ENCODE data around the gene ZCRB1. TPM values are rescaled to one million over a fixed set of nuclear protein-coding genes. Genes with fewer than 3 reads are reported as not detected.

Gene ZCRB1
- total and polyA plus RNA-seq, 3 donors from 2014 or later: 54.6 to 101 (median 65.8) TPM

- Histone ChIP-seq H3K9me3 (no peaks in the 10 kb centered on the region), H3K27me3 (no peaks in the 10 kb centered on the region), H3K27ac (no peak overlapping the region), H3K4me3 (no peak overlapping the region), H3K4me1 (no peaks in the 10 kb centered on the region), H3K36me3 (ENCODE audit: low read depth, missing control alignments) (no peaks in the 10 kb centered on the region)
- intact Hi-C loops (cut with DNase I; ENCODE audit: low total_unique reads): no loop called here
- TF ChIP-seq POLR2A (IDR thresholded peaks at IDR 0.05): no peak
- TF ChIP-seq CTCF (IDR thresholded peaks at IDR 0.05): peak in 2 of 3 experiments; percentile 17 to 42
- DNase-seq: peak; percentile 19
- WGBS, 2 donors: 82 to 89% methylated on average over 5 of the region's 5 CpGs
These were observed 29.3 kb downstream of the ZCRB1 start for GRCh38 chr12:42296503-42297109.

DNA sequence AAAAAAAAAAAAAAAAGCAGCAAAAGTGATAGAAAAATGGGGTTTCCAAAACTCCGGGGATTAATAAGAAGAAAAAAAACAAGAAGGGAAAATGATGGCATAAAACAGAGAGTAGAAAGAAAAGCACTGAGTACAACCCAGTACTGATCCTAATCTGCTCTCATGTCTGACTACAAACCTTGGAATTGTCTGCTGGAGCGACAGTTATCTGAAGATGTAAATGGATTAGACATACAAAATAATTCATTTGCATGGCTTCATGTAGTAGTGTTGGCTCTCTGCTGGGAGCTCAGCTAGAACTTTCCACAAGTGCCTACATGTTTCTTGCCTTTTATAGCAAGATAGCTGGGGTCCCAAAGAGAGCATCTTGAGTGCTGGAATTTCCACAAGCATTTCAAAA is 34.2 kb downstream of the ZCRB1 start:
- H3K27ac ChIP-seq: no peak overlapping the region
- H3K4me1 ChIP-seq: no peaks in the 10 kb centered on the region
- H3K4me3 ChIP-seq: no peak overlapping the region
- intact Hi-C loops (cut with DNase I; ENCODE audit: low total_unique reads): no loop called here
- no peaks in the 10 kb centered on the region for H3K36me3 ChIP-seq (ENCODE audit: low read depth, missing control alignments)
- WGBS, 2 donors: 81 to 83% methylated on average over 2 of the region's 2 CpGs
- TF ChIP-seq POLR2A (IDR thresholded peaks at IDR 0.05) (no peak), CTCF (IDR thresholded peaks at IDR 0.05) (no peak)
- H3K27me3 ChIP-seq: no peaks in the 10 kb centered on the region
- no peak for DNase-seq
- H3K9me3 ChIP-seq: no peaks in the 10 kb centered on the region

GRCh38 chr12:42288544-42288943 is 37.4 kb downstream of the ZCRB1 start:
- WGBS, 2 donors: 56 to 75% methylated on average over 9 of the region's 9 CpGs
- H3K9me3 ChIP-seq: no peaks in the 10 kb centered on the region
- intact Hi-C loops (cut with DNase I; ENCODE audit: low total_unique reads): no loop called here

DNA sequence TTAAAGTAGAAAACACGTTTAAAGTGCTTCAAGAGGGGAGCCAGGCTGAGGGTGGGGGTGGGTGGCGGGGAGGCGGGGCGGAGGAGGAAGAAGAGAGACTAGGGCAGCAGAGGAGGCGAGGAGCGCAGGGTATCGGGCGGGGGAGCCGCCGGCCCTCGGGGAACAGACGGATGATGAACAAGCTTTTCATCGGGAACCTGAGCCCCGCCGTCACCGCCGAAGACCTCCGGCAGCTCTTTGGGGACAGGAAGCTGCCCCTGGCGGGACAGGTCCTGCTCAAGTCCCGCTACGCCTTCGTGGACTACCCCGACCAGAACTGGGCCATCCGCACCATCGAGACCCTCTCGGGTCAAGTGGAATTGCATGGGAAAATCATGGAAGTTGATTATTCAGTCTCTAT is 39.2 kb downstream of the ZCRB1 start:
- Histone ChIP-seq H3K27ac (no peak overlapping the region), H3K36me3 (ENCODE audit: low read depth, missing control alignments) (no peaks in the 10 kb centered on the region), H3K4me1 (no peaks in the 10 kb centered on the region), H3K4me3 (peak overlapping the region in 1 of 2 donors; percentile 24), H3K9me3 (no peaks in the 10 kb centered on the region), H3K27me3 (no peaks in the 10 kb centered on the region)
- intact Hi-C loops (cut with DNase I; ENCODE audit: low total_unique reads): no loop called here
- TF ChIP-seq POLR2A (IDR thresholded peaks at IDR 0.05) (no peak), CTCF (IDR thresholded peaks at IDR 0.05) (no peak)
- 67 to 73% methylated on average over 22 to 26 of the region's 26 CpGs for WGBS, 2 donors
- no peak for DNase-seq

More at GRCh38 chr12:42288544-42288943, 37.4 kb downstream of the ZCRB1 start:
- no peak overlapping the region for H3K4me3 ChIP-seq
- H3K36me3 ChIP-seq (ENCODE audit: low read depth, missing control alignments): no peaks in the 10 kb centered on the region
- TF ChIP-seq POLR2A (IDR thresholded peaks at IDR 0.05) (no peak), CTCF (IDR thresholded peaks at IDR 0.05) (no peak)
- H3K27me3 ChIP-seq: no peaks in the 10 kb centered on the region
- DNase-seq: no peak
- H3K4me1 ChIP-seq: no peaks in the 10 kb centered on the region
- no peak overlapping the region for H3K27ac ChIP-seq

DNA sequence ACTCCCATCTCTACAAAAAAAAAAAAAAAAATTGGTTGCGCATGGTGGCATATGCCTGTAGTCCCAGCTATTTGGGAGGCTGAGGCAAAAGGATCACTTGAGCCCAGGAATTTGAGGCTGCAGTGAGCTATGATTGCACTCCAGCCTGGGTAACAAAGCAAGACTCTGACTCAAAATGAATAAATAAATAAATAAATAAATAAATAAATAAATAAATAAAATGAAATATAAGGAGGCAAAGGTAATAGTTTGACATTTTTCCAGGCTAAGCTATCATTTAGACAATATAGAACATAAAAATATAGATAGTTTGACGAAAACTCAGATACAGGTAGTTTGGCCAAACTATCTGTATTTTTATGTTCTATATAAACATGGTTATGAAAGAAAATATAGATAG is 40.5 kb downstream of the ZCRB1 start:
- Histone ChIP-seq H3K27me3 (no peaks in the 10 kb centered on the region), H3K27ac (no peak overlapping the region), H3K4me1 (no peaks in the 10 kb centered on the region), H3K36me3 (ENCODE audit: low read depth, missing control alignments) (no peaks in the 10 kb centered on the region), H3K9me3 (no peaks in the 10 kb centered on the region), H3K4me3 (no peak overlapping the region)
- TF ChIP-seq POLR2A (IDR thresholded peaks at IDR 0.05) (no peak), CTCF (IDR thresholded peaks at IDR 0.05) (no peak)
- no peak for DNase-seq
- intact Hi-C loops (cut with DNase I; ENCODE audit: low total_unique reads): no loop called here
- 83 to 98% methylated on average over 2 of the region's 2 CpGs for WGBS, 2 donors
